Measurements from ENCODE around the gene AIFM1.

GRCh38 chrX:130212371-130212770 is 46.7 kb upstream of the AIFM1 start:
- no peak for TF ChIP-seq CTCF (optimal IDR thresholded peaks at IDR 0.05 in 1 of 3, IDR thresholded peaks at IDR 0.05 in 1 of 3, conservative IDR thresholded peaks at IDR 0.05 in 1 of 3; ENCODE audit: extremely low read depth in 1 of 3, insufficient read depth in 2 of 3, low read length in 3 of 3)
- no peak for TF ChIP-seq EZH2 (IDR thresholded peaks at IDR 0.05; ENCODE audit: low read length)
